PC-3 (cell line): ENCODE data around the gene BCL11A.

Experiments used
- EZH2 ChIP-seq: fragments of 300-600 bp; sonication (generic); IDR thresholded peaks from one replicate; pipeline ENCODE4 v1.6.1; 2017; ENCODE audit warnings: antibody characterized with exemption, mild to moderate bottlenecking, low read length; ENCODE audit not compliant: unreplicated experiment
- TF ChIP-seq, protein P1 (sequence below): fragments of 300-600 bp; sonication (generic); conservative IDR thresholded peaks from 2 replicates; pipeline ENCODE4 v1.5.1; 2017; ENCODE audit warnings: antibody characterized with exemption, low read depth, mild to moderate bottlenecking, low read length

DNA sequence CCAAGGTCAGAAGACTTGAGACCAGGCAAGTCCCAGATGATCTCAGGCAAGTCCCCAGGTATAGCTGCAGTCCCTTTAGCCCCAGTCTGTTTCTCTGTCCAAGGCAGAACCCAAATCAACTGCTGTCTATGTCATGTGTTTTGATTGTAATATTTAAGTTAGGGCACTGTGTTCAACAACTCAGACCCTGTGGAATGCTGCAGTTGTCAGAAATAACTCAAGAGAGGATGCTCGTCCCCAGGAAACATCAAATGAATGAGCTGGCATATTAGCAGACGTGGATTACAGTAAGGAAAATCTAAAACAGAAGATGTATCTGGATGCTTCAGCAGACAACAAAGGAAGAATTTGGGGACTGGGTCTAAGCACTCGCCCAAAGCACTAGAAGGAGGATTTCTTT is 70.1 kb downstream of the BCL11A start:
- TF ChIP-seq, protein P1, sequence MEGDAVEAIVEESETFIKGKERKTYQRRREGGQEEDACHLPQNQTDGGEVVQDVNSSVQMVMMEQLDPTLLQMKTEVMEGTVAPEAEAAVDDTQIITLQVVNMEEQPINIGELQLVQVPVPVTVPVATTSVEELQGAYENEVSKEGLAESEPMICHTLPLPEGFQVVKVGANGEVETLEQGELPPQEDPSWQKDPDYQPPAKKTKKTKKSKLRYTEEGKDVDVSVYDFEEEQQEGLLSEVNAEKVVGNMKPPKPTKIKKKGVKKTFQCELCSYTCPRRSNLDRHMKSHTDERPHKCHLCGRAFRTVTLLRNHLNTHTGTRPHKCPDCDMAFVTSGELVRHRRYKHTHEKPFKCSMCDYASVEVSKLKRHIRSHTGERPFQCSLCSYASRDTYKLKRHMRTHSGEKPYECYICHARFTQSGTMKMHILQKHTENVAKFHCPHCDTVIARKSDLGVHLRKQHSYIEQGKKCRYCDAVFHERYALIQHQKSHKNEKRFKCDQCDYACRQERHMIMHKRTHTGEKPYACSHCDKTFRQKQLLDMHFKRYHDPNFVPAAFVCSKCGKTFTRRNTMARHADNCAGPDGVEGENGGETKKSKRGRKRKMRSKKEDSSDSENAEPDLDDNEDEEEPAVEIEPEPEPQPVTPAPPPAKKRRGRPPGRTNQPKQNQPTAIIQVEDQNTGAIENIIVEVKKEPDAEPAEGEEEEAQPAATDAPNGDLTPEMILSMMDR: no peak
- no peak for TF ChIP-seq EZH2
